PC-3 (cell line): Measurements from ENCODE around the gene NRIP1. TPM values are rescaled to one million over a fixed set of nuclear protein-coding genes. Genes with fewer than 3 reads are reported as not detected.

ENCODE experiments used
- ATAC-seq: fragments of 200-7000 bp; cut with Tn5 transposase; 2 replicates; pipeline ENCODE4 v1.9.1; 2020; ENCODE audit warnings: mild to moderate bottlenecking, moderate library complexity
- BruUV-seq: library from RNA; stranded (reverse); fragments of 400-500 nt; replicated peaks from 2 replicates; lab custom pipeline; 2021; lab: Mats Ljungman, UMichigan
- CTCF ChIA-PET: fragments of 300-600 bp; sonication (Branson Sonifier 250); formaldehyde crosslinking; loops from one replicate; lab custom pipeline; 2022; ENCODE audit warnings: antibody characterized with exemption; lab: Charles Lee
- POLR2A ChIA-PET: fragments of 300-600 bp; sonication (Branson Sonifier 250); formaldehyde crosslinking; loops from one replicate; lab custom pipeline; 2022; ENCODE audit warnings: antibody characterized with exemption; ENCODE audit not compliant: unreplicated experiment; lab: Charles Lee
- DNase-seq: peaks from one replicate; pipeline ENCODE4 v3.0.0-alpha.2; 2015
- H2AFZ ChIP-seq: fragments of 300-600 bp; sonication (generic); 2 replicates; pipeline ENCODE4 v1.6.0; 2016; ENCODE audit warnings: antibody characterized with exemption, low read length
- H3F3A ChIP-seq: fragments of 300-600 bp; sonication (generic); one replicate; pipeline ENCODE4 v1.6.0; 2017; ENCODE audit warnings: antibody characterized with exemption, low read length, control low read depth, mild to moderate bottlenecking; ENCODE audit not compliant: unreplicated experiment
- H3K27ac ChIP-seq: fragments of 300-600 bp; sonication (generic); 2 replicates; pipeline ENCODE4 v1.5.1; 2016; ENCODE audit warnings: mild to moderate bottlenecking, low read length
- H3K27me3 ChIP-seq: fragments of 300-600 bp; sonication (generic); 2 replicates; pipeline ENCODE4 v1.6.1; 2016; ENCODE audit warnings: low read length, mixed read lengths
- H3K36me3 ChIP-seq: fragments of 300-600 bp; sonication (generic); 2 replicates; pipeline ENCODE4 v1.6.1; 2016; ENCODE audit warnings: low read depth, mixed run types, low read length, mixed read lengths
- H3K4me1 ChIP-seq: fragments of 300-600 bp; sonication (generic); 2 replicates; pipeline ENCODE4 v1.5.1; 2016; ENCODE audit warnings: low read length; ENCODE audit not compliant: insufficient read depth
- H3K4me2 ChIP-seq: fragments of 300-600 bp; sonication (generic); 2 replicates; pipeline ENCODE4 v1.6.0; 2016; ENCODE audit warnings: low read length
- H3K4me3 ChIP-seq: fragments of 300-600 bp; sonication (generic); 2 replicates; pipeline ENCODE4 v1.5.1; 2016; ENCODE audit warnings: mild to moderate bottlenecking, low read length, mixed read lengths
- H3K79me2 ChIP-seq: fragments of 300-600 bp; sonication (generic); 2 replicates; pipeline ENCODE4 v1.6.1; 2017; ENCODE audit warnings: low read length, mixed read lengths
- H3K9ac ChIP-seq: fragments of 300-600 bp; sonication (generic); 2 replicates; pipeline ENCODE4 v1.6.0; 2016; ENCODE audit warnings: mild to moderate bottlenecking, low read length
- H3K9me2 ChIP-seq: fragments of 300-600 bp; sonication (generic); replicated peaks from 2 replicates; pipeline ENCODE4 v1.6.1; 2016; ENCODE audit warnings: mixed run types, low read length, mixed read lengths
- H3K9me3 ChIP-seq: fragments of 300-600 bp; sonication (generic); 2 replicates; pipeline ENCODE4 v1.6.1; 2016; ENCODE audit warnings: low read length, mixed read lengths
- H4K20me1 ChIP-seq: fragments of 300-600 bp; sonication (generic); 2 replicates; pipeline ENCODE4 v1.6.1; 2016; ENCODE audit warnings: low read length, mixed read lengths
- EZH2 ChIP-seq: fragments of 300-600 bp; sonication (generic); IDR thresholded peaks from one replicate; pipeline ENCODE4 v1.6.1; 2017; ENCODE audit warnings: antibody characterized with exemption, mild to moderate bottlenecking, low read length; ENCODE audit not compliant: unreplicated experiment
- EZH2phosphoT487 ChIP-seq: fragments of 300-600 bp; sonication (generic); IDR thresholded peaks from 2 replicates; pipeline ENCODE4 v1.6.1; 2018; ENCODE audit warnings: mild to moderate bottlenecking, antibody characterized with exemption, low read length, borderline replicate concordance
- intact Hi-C: fragments of 100-400 bp; cut with micrococcal nuclease; formaldehyde crosslinking; loops from 2 replicates; pipeline ENCODE4 v1.9.0; 2023
- total RNA-seq: library from RNA; depleted of rRNA; stranded (reverse); fragments of >200 nt; gene quantifications from 2 replicates; pipeline ENCODE4 v1.2.3, GENCODE V29; 2014
- TF ChIP-seq, protein P1 (sequence below): fragments of 300-600 bp; sonication (generic); conservative IDR thresholded peaks from 2 replicates; pipeline ENCODE4 v1.5.1; 2017; ENCODE audit warnings: antibody characterized with exemption, low read depth, mild to moderate bottlenecking, low read length

Gene NRIP1
- total RNA-seq, 1 experiment from 2014 or later: 69.2 TPM

DNA sequence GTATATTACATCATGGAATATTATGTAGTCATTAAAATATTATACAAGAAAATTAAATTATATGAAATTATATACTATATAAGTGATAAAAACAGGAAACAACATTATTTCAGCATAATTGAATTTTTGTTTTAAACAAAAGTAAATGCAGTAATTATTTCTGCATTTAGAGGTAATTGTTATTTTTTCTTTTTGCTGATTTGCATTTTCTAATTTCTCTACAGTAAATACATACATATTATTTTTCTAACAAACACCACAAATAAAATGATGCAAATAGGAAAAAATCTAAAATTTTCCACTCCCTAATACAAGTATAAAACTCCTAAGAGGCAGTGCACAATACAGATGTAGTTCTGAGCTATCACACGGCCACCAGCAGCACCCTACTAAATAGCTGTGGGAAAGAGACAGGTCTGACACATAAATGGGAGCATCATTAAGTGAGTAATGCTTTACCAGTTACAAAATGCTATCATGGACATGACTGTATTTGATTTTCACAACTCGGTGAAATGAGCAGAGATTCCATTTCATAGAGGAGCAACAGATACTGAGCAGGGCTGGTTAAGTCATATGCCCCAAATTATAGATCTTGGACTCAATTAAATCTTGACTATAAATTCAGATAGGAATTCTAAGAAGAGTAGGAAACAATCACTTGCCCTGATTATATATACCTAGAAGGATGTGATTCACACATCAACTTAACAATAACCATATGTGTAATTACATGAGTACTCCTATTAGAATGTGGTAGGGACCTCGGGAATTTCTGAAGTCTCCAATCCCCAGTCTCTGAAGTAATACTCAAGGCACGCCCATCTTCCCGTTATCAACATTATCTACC, 49.0 kb downstream of the NRIP1 start:
- intact Hi-C loops: no loop called here
- peaks cover 24% of the 10 kb centered on the region for H3K36me3 ChIP-seq
- H3F3A ChIP-seq: no peaks in the 10 kb centered on the region
- peaks cover 93% of the 10 kb centered on the region for H3K79me2 ChIP-seq
- H3K9me3 ChIP-seq: no peaks in the 10 kb centered on the region
- H3K4me1 ChIP-seq: peaks cover 20% of the 10 kb centered on the region
- peak overlapping the region; percentile 3 for H3K4me2 ChIP-seq
- no peak overlapping the region for H3K4me3 ChIP-seq
- ChIA-PET CTCF (no interaction called here), POLR2A (interaction anchor here (0.6 to 0.7 kb wide), 2 partner anchors 8 to 58 kb away, joined by 3 to 4 read pairs; no protein-coding TSS in a partner anchor)
- no TSS peak for BruUV-seq
- ATAC-seq (peak; percentile 91), DNase-seq (peak; percentile 79)
- no peak for TF ChIP-seq EZH2phosphoT487
- no peak for TF ChIP-seq EZH2
- TF ChIP-seq, protein P1, sequence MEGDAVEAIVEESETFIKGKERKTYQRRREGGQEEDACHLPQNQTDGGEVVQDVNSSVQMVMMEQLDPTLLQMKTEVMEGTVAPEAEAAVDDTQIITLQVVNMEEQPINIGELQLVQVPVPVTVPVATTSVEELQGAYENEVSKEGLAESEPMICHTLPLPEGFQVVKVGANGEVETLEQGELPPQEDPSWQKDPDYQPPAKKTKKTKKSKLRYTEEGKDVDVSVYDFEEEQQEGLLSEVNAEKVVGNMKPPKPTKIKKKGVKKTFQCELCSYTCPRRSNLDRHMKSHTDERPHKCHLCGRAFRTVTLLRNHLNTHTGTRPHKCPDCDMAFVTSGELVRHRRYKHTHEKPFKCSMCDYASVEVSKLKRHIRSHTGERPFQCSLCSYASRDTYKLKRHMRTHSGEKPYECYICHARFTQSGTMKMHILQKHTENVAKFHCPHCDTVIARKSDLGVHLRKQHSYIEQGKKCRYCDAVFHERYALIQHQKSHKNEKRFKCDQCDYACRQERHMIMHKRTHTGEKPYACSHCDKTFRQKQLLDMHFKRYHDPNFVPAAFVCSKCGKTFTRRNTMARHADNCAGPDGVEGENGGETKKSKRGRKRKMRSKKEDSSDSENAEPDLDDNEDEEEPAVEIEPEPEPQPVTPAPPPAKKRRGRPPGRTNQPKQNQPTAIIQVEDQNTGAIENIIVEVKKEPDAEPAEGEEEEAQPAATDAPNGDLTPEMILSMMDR: no peak
- H3K27me3 ChIP-seq: no peaks in the 10 kb centered on the region
- peaks cover 8% of the 10 kb centered on the region for H4K20me1 ChIP-seq
- H3K9ac ChIP-seq: no peak overlapping the region
- no peak overlapping the region for H2AFZ ChIP-seq
- peak overlapping the region; percentile 60 for H3K27ac ChIP-seq
- no peaks in the 10 kb centered on the region for H3K9me2 ChIP-seq

DNA sequence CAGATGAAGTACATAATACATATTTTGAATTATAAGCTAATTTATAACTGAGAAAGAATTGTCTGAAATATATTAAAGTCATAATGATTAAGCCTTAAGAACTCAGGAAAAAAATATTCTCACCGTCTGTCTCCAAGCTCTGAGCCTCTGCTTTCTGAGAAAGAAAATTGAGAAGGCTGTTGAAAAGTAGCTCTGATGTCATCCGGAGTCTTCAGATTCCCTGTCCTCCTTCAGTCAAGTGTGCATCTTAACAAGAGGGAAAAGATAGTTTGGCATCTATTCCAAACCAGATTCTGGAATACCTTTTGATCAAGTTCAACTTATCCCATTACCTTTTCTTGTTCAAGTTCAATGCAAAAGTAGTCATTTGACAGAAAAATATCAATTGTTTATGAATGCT, 50.6 kb downstream of the NRIP1 start:
- Histone ChIP-seq H4K20me1 (0 out of 2 replicates have a peak, but pooled peaks cover 7% of the 10 kb centered on the region), H3K9me2 (no peaks in the 10 kb centered on the region), H3K4me2 (no peak overlapping the region), H3K27ac (no peak overlapping the region), H3K9ac (no peak overlapping the region), H3F3A (no peaks in the 10 kb centered on the region), H3K9me3 (no peaks in the 10 kb centered on the region), H3K79me2 (peaks cover 93% of the 10 kb centered on the region), H2AFZ (no peak overlapping the region), H3K4me1 (peaks cover 20% of the 10 kb centered on the region), H3K27me3 (no peaks in the 10 kb centered on the region), H3K36me3 (peaks cover 25% of the 10 kb centered on the region), H3K4me3 (no peak overlapping the region)
- intact Hi-C loops: no loop called here
- no peak for TF ChIP-seq EZH2phosphoT487
- TF ChIP-seq EZH2: no peak
- TF ChIP-seq, protein P1: no peak
- DNase-seq (no peak), ATAC-seq (no peak)
- no TSS peak for BruUV-seq
- CTCF ChIA-PET: no interaction called here
- POLR2A ChIA-PET: no interaction called here

DNA sequence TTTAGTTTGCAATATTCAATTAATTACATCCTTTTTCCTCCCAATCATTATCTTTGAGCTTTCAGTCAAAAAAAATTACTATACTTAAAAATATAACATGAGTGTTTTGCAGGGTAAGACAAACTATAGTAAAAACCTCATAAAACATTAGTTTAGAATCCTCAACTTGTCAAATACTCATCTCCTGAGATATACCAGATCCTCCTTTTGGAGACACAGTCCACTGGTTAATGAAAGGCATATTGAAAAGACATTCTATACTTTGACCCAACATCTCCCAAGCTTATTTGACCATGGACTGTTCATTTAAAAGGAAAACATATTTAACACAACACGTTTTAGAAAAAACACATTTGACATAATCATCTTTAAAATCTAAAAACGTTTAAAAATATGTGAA, 52.8 kb downstream of the NRIP1 start:
- CTCF ChIA-PET: no interaction called here
- no peak overlapping the region for H3K4me2 ChIP-seq
- intact Hi-C loops: no loop called here
- 0 out of 2 replicates have a peak, but pooled peaks cover 11% of the 10 kb centered on the region for H4K20me1 ChIP-seq
- H3F3A ChIP-seq: no peaks in the 10 kb centered on the region
- POLR2A ChIA-PET: no interaction called here
- no peak for DNase-seq
- no peak for ATAC-seq
- H3K79me2 ChIP-seq: peaks cover 93% of the 10 kb centered on the region
- no TSS peak for BruUV-seq
- TF ChIP-seq EZH2phosphoT487 (no peak), EZH2 (no peak)
- TF ChIP-seq, protein P1: no peak
- H3K27me3 ChIP-seq: no peaks in the 10 kb centered on the region
- no peaks in the 10 kb centered on the region for H3K9me3 ChIP-seq
- H3K27ac ChIP-seq: no peak overlapping the region
- no peaks in the 10 kb centered on the region for H3K9me2 ChIP-seq
- H3K4me3 ChIP-seq: no peak overlapping the region
- H3K36me3 ChIP-seq: peaks cover 47% of the 10 kb centered on the region
- H3K4me1 ChIP-seq: peaks cover 16% of the 10 kb centered on the region
- no peak overlapping the region for H2AFZ ChIP-seq
- H3K9ac ChIP-seq: no peak overlapping the region
